Left lung (tissue), 10 donors: ENCODE results near the gene CAPN5. TPM values are rescaled to one million over a fixed set of nuclear protein-coding genes. Genes with fewer than 3 reads are reported as not detected.
A peak's percentile ranks its signal among the peaks of the same experiment; 100 is the strongest.

Experiments
- ATAC-seq: fragments of 200-7000 bp; cut with Tn5 transposase; one replicate; pipeline ENCODE4 v1.9.1; 2020; ENCODE audit warnings: moderate library complexity
- DNase-seq, 4 donors: peaks; one replicate each; pipeline ENCODE4 v3.0.0-alpha.2; 2013 to 2020
- H3K27ac ChIP-seq, 2 donors: fragments of 200-600 bp; sonication (generic) in 1 of 2; one replicate each; pipeline versions ENCODE4 v1.5.0 to v1.8.0; 2020 to 2021
- H3K27me3 ChIP-seq, 2 donors: fragments of 200-600 bp; sonication (generic) in 1 of 2; one replicate each; pipeline versions ENCODE4 v1.5.0 to v1.8.0; 2020 to 2021
- H3K36me3 ChIP-seq, 2 donors: fragments of 200-600 bp; sonication (generic) in 1 of 2; one replicate each; pipeline versions ENCODE4 v1.5.0 to v1.8.0; 2020 to 2021
- H3K4me1 ChIP-seq, 2 donors: fragments of 200-600 bp; one replicate each; pipeline ENCODE4 v1.8.0; 2021
- H3K4me3 ChIP-seq, 2 donors: fragments of 200-600 bp; sonication (generic) in 1 of 2; one replicate each; pipeline versions ENCODE4 v1.5.0 to v1.8.0; 2020 to 2021; ENCODE audit warnings: mild to moderate bottlenecking in 1 of 2
- H3K9me3 ChIP-seq, 2 donors: fragments of 200-600 bp; sonication (generic) in 1 of 2; one replicate each; pipeline versions ENCODE4 v1.5.0 to v1.8.0; 2020 to 2021
- CTCF ChIP-seq, 2 donors: fragments of 200-600 bp; sonication (generic) in 1 of 2; IDR thresholded peaks; one replicate each; pipeline versions ENCODE4 v1.5.0 to v1.8.0; 2021; ENCODE audit warnings: antibody characterized with exemption in 2 of 2
- intact Hi-C, 2 donors: fragments of 100-400 bp; cut with DNase I; formaldehyde crosslinking; loops; one replicate each; pipeline versions ENCODE4 v1.11.2 to v1.14.2; 2022
- polyA plus RNA-seq, 6 donors: library from polyadenylated mRNA; unstranded; fragments of 120-200 nt; gene quantifications; one replicate each; pipeline ENCODE4 v1.2.1, GENCODE V29; 2013; ENCODE audit not compliant: insufficient read length in 6 of 6
- total RNA-seq, 2 donors: library from RNA; stranded (reverse); fragmentation: NEBNext Ultra II Directional; extraction: Animal tissue kit (Norgen Biotek cat#: 25700); gene quantifications; one replicate each; pipeline ENCODE4 v1.2.1, GENCODE V29; 2021
- donor health status: DM: no; HTN: yes; CAD: no.
- donor health status: DM: no; HTN: no; CAD: no.

The CAPN5 gene
- total and polyA plus RNA-seq, 8 donors: 11.7 to 32.9 (median 24.8) TPM

- no peak overlapping the region for H3K4me3 ChIP-seq
Measured at GRCh38 chr11:77074626-77075221, 8.0 kb downstream of the CAPN5 start.

GRCh38 chr11:77075425-77075905 lies 8.7 kb downstream of the CAPN5 start:
- DNase-seq (no peak), ATAC-seq (peak; percentile 59)
- peaks cover 26 to 35% of the 10 kb centered on the region in 2 donors for H3K4me1 ChIP-seq
- intact Hi-C loops: no loop called here
- H3K27me3 ChIP-seq: no peaks in the 10 kb centered on the region
- H3K27ac ChIP-seq: no peak overlapping the region
- H3K4me3 ChIP-seq: no peak overlapping the region
- TF ChIP-seq CTCF (IDR thresholded peaks at IDR 0.05): no peak
- no peaks in the 10 kb centered on the region for H3K36me3 ChIP-seq
- no peaks in the 10 kb centered on the region for H3K9me3 ChIP-seq

More at GRCh38 chr11:77074626-77075221, 8.0 kb downstream of the CAPN5 start:
- Histone ChIP-seq H3K36me3 (no peaks in the 10 kb centered on the region), H3K9me3 (no peaks in the 10 kb centered on the region), H3K27me3 (no peaks in the 10 kb centered on the region), H3K4me1 (peaks cover 26 to 35% of the 10 kb centered on the region in 2 donors), H3K27ac (peak overlapping the region in 1 of 2 donors; percentile 55)
- intact Hi-C loops: no loop called here
- ATAC-seq (no peak), DNase-seq (peak in 1 of 4 donors; percentile 39)
- TF ChIP-seq CTCF (IDR thresholded peaks at IDR 0.05): no peak

- DNase-seq (no peak), ATAC-seq (no peak)
- TF ChIP-seq CTCF (IDR thresholded peaks at IDR 0.05): no peak
- Histone ChIP-seq H3K4me1 (peaks cover 5 to 16% of the 10 kb centered on the region in 2 donors), H3K27me3 (no peaks in the 10 kb centered on the region), H3K27ac (no peak overlapping the region), H3K36me3 (no peaks in the 10 kb centered on the region), H3K4me3 (no peak overlapping the region), H3K9me3 (no peaks in the 10 kb centered on the region)
- intact Hi-C loops: no loop called here
Measured at GRCh38 chr11:77079666-77080065, 12.9 kb downstream of the CAPN5 start.

DNA sequence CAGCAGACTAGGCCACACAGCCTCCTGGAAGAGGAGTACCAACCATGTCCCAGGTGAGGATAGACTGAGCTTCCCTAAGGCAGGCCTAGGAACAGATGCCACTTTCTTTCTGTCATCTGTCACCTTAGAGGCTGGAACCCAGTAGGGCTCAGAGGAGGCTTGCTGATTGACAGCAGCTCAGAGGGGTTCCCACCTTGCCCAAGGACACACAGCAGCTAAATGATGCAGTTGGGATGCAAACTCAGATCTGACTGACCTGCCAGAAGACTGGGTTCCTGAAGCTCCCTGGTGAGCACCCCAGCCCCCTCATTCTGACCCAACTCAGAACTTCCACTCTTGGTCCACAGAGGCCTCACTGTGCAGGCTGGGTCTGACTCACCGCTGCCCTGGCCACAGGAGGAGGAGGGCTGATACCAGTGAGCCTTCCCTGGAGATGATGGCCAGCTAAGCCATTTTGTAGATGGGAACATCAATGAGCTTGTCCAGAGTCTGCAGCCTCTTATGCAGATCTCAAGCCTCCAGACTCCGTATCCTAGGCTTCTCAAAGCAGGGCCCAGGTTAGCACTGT lies 14.0 kb downstream of the CAPN5 start:
- Histone ChIP-seq H3K27me3 (no peaks in the 10 kb centered on the region), H3K4me1 (peaks cover 5 to 13% of the 10 kb centered on the region in 2 donors), H3K9me3 (no peaks in the 10 kb centered on the region), H3K36me3 (no peaks in the 10 kb centered on the region), H3K4me3 (no peak overlapping the region), H3K27ac (no peak overlapping the region)
- no peak for ATAC-seq
- intact Hi-C loops: no loop called here
- TF ChIP-seq CTCF (IDR thresholded peaks at IDR 0.05): no peak
- peak in 1 of 4 donors; percentile 21 for DNase-seq

GRCh38 chr11:77081381-77081851 lies 14.6 kb downstream of the CAPN5 start:
- Histone ChIP-seq H3K27me3 (no peaks in the 10 kb centered on the region), H3K9me3 (no peaks in the 10 kb centered on the region), H3K4me1 (peaks cover 5 to 13% of the 10 kb centered on the region in 2 donors), H3K36me3 (no peaks in the 10 kb centered on the region), H3K4me3 (no peak overlapping the region), H3K27ac (no peak overlapping the region)
- TF ChIP-seq CTCF (IDR thresholded peaks at IDR 0.05): no peak
- DNase-seq (peak in 1 of 4 donors; percentile 22), ATAC-seq (no peak)
- intact Hi-C loops: no loop called here
